ENCODE measurements around the gene FGF22.

GRCh38 chr19:601790-602189 is 37.9 kb upstream of the FGF22 start:
- TF ChIP-seq EZH2 (IDR thresholded peaks at IDR 0.05) (no peak), POLR2AphosphoS5 (IDR thresholded peaks at IDR 0.05; ENCODE audit: borderline replicate concordance, low read depth, low read length) (no peak)

Data from SK-N-MC (cell line).